CD4-positive, alpha-beta T cell (primary cell): ENCODE results near the gene FHOD3. TPM values are rescaled to one million over a fixed set of nuclear protein-coding genes. Genes with fewer than 3 reads are reported as not detected.

Source experiments
- ATAC-seq: fragments of 200-7000 bp; cut with Tn5 transposase; one replicate; pipeline ENCODE4 v1.10.0; 2022; ENCODE audit warnings: mild to moderate bottlenecking; ENCODE audit not compliant: poor library complexity
- CTCF ChIA-PET: fragments of 350-600 bp; sonication (Branson Sonifier 250); formaldehyde crosslinking; loops from one replicate; lab custom pipeline; 2021; ENCODE audit warnings: antibody characterized with exemption, inconsistent platforms; lab: Charles Lee
- POLR2A ChIA-PET: fragments of 350-600 bp; sonication (Branson Sonifier 250); formaldehyde crosslinking; loops from one replicate; lab custom pipeline; 2021; ENCODE audit warnings: antibody characterized with exemption, inconsistent platforms; lab: Charles Lee
- DNase-seq, 14 experiments: peaks; one replicate each; pipeline ENCODE4 v3.0.0-alpha.2; 2013 to 2020; ENCODE audit warnings: mixed read lengths in 2 of 14
- H3K27ac ChIP-seq, 2 donors: one replicate each; pipeline versions ENCODE4 v1.5.1 to v1.7.0; 2013; ENCODE audit warnings: low read length in 2 of 2, low read depth in 1 of 2, mild to moderate bottlenecking in 1 of 2
- H3K27me3 ChIP-seq, 2 experiments: 1 replicate in 1 of 2; 2 replicates in 1 of 2; pipeline versions ENCODE4 v1.6.1 to v1.7.0; 2013; ENCODE audit warnings: low read length in 2 of 2, control low read depth in 1 of 2, mild to moderate bottlenecking in 1 of 2, moderate library complexity in 1 of 2; ENCODE audit not compliant: insufficient read depth in 2 of 2, control insufficient read depth in 1 of 2
- H3K36me3 ChIP-seq: one replicate; pipeline ENCODE4 v1.6.1; 2013; ENCODE audit warnings: low read length, control low read depth; ENCODE audit not compliant: insufficient read depth
- H3K4me1 ChIP-seq: one replicate; pipeline ENCODE4 v1.6.1; 2013; ENCODE audit warnings: low read length, control low read depth; ENCODE audit not compliant: insufficient read depth
- H3K4me3 ChIP-seq: one replicate; pipeline ENCODE4 v1.5.1; 2013; ENCODE audit warnings: mild to moderate bottlenecking, low read length, moderate library complexity
- H3K9me3 ChIP-seq, 2 experiments: 1 replicate in 1 of 2; 2 replicates in 1 of 2; pipeline versions ENCODE4 v1.6.1 to v1.7.0; 2013; ENCODE audit warnings: low read length in 2 of 2, mild to moderate bottlenecking in 2 of 2, control low read depth in 1 of 2, moderate library complexity in 1 of 2; ENCODE audit not compliant: control insufficient read depth in 1 of 2, insufficient read depth in 1 of 2
- H3K27ac Mint-ChIP-seq: one replicate; pipeline ENCODE4 v1.8.0; 2020; ENCODE audit warnings: mixed read lengths
- H3K27me3 Mint-ChIP-seq: one replicate; pipeline ENCODE4 v1.8.0; 2021; ENCODE audit warnings: mixed read lengths
- H3K36me3 Mint-ChIP-seq: one replicate; pipeline ENCODE4 v1.8.0; 2021; ENCODE audit warnings: low read depth, mixed read lengths
- H3K4me1 Mint-ChIP-seq: one replicate; pipeline ENCODE4 v1.8.0; 2021; ENCODE audit warnings: low read depth, mixed read lengths
- H3K4me3 Mint-ChIP-seq: one replicate; pipeline ENCODE4 v1.8.0; 2020; ENCODE audit warnings: mild to moderate bottlenecking, mixed read lengths
- H3K9me3 Mint-ChIP-seq: one replicate; pipeline ENCODE4 v1.8.0; 2020; ENCODE audit warnings: mixed read lengths
- intact Hi-C, 2 experiments: fragments of 100-400 bp; cut with DNase I in 1 of 2; cut with micrococcal nuclease in 1 of 2; formaldehyde crosslinking; loops; one replicate each; pipeline versions ENCODE4 v1.15.1 to v1.9.0; 2023 to 2025; cut with DNase I, micrococcal nuclease
- total RNA-seq, 174 experiments: library from RNA in 2 of 174; stranded (reverse) in 2 of 174; gene quantifications; one replicate each; pipeline ENCODE4 v1.2.3 and lab custom pipeline; 2021 to 2026
- TF ChIP-seq, protein P1 (sequence below): fragments of 200-600 bp; IDR thresholded peaks from one replicate; pipeline ENCODE4 v1.8.0; 2022; ENCODE audit warnings: antibody characterized with exemption, mild to moderate bottlenecking

The FHOD3 gene
- total RNA-seq, 2 experiments from 2014 or later, result not detected

DNA sequence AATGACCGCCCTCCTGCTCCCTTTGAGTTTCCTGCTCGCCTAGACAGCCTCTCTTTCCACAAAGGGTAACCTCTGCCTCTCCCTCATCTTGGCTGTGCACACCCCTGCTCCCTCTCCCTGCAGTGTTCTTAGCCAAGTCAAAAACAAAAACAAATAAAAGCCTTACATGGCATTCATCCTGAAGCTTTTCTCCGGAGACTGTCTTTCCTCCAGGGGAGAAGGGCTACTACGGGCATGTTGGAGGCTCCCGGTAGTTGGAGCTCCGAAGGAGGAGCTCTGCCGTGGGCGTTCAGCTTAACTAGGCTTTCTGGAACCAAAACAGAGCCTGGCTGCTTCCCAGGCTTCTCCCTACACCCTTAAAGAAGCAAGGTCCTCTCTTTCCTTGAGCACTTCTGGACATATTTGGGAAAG, 427.1 kb downstream of the FHOD3 start:
- Mint-ChIP-seq H3K27me3 (peaks cover 9% of the 10 kb centered on the region), H3K4me1 (no peaks in the 10 kb centered on the region), H3K27ac (no peak overlapping the region), H3K36me3 (no peaks in the 10 kb centered on the region), H3K4me3 (no peak overlapping the region), H3K9me3 (no peaks in the 10 kb centered on the region)
- ChIA-PET POLR2A (no interaction called here), CTCF (no interaction called here)
- ATAC-seq (no peak), DNase-seq (no peak)
- no peaks in the 10 kb centered on the region for H3K4me1 ChIP-seq
- TF ChIP-seq, protein P1, sequence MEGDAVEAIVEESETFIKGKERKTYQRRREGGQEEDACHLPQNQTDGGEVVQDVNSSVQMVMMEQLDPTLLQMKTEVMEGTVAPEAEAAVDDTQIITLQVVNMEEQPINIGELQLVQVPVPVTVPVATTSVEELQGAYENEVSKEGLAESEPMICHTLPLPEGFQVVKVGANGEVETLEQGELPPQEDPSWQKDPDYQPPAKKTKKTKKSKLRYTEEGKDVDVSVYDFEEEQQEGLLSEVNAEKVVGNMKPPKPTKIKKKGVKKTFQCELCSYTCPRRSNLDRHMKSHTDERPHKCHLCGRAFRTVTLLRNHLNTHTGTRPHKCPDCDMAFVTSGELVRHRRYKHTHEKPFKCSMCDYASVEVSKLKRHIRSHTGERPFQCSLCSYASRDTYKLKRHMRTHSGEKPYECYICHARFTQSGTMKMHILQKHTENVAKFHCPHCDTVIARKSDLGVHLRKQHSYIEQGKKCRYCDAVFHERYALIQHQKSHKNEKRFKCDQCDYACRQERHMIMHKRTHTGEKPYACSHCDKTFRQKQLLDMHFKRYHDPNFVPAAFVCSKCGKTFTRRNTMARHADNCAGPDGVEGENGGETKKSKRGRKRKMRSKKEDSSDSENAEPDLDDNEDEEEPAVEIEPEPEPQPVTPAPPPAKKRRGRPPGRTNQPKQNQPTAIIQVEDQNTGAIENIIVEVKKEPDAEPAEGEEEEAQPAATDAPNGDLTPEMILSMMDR, result no peak
- H3K27me3 ChIP-seq, result no peaks in the 10 kb centered on the region
- H3K4me3 ChIP-seq, result no peak overlapping the region
- H3K27ac ChIP-seq, result no peak overlapping the region
- H3K9me3 ChIP-seq, result no peaks in the 10 kb centered on the region
- intact Hi-C loops, result no loop called here
- H3K36me3 ChIP-seq, result no peaks in the 10 kb centered on the region

DNA sequence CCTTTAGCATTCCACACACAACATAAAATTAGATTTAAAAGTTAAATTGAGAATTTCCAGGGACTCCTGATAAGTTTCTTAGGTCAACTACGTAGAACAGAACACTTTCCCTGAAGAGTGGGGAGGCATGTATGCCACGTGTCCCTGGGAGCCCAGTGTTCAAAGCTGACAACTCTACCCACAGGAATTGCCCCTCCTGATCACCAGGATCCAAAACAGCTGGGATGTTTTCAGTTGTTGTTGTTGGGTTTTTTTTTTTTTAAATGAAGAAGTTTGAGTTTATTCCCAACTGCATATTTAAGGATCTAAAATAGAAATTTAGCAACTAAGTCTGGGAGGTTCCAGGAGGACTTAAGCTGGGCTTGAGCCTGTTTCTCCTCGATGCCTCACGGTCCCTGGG, 430.8 kb downstream of the FHOD3 start:
- ATAC-seq (no peak), DNase-seq (no peak)
- Mint-ChIP-seq H3K9me3 (peaks cover 4% of the 10 kb centered on the region), H3K4me3 (no peak overlapping the region), H3K27me3 (peaks cover 19% of the 10 kb centered on the region), H3K36me3 (no peaks in the 10 kb centered on the region), H3K4me1 (no peaks in the 10 kb centered on the region), H3K27ac (no peak overlapping the region)
- TF ChIP-seq, protein P1, result no peak
- Histone ChIP-seq H3K4me3 (no peak overlapping the region), H3K36me3 (no peaks in the 10 kb centered on the region), H3K4me1 (no peaks in the 10 kb centered on the region), H3K27ac (no peak overlapping the region), H3K9me3 (peaks cover 0 to 11% of the 10 kb centered on the region in 2 experiments), H3K27me3 (no peaks in the 10 kb centered on the region)
- ChIA-PET CTCF (interaction anchor here (0.7 kb wide), 1 partner anchor 1752 kb away, joined by 3 read pairs; no protein-coding TSS in a partner anchor), POLR2A (no interaction called here)
- intact Hi-C loops, result no loop called here

DNA sequence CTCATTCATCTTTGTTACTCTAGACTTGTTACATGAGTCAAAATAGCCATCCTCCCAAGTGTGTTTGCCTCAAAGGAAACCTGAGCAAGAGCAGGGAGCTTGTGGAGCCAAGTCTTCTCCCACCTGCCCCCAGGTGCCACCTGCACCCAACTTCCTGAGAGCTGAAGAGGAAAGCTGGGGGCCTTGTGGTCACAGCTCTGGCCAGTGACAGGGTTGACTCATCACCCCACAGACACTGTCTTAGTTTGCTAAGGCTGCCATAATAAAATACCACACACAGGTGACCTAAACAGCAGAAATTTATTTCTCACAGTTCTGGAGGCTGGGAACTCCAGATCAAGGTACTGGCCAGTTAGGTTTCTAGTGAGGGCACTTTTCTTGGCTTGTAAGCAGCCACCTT, 431.7 kb downstream of the FHOD3 start:
- ATAC-seq, result no peak
- intact Hi-C loops, result no loop called here
- Mint-ChIP-seq H3K36me3 (no peaks in the 10 kb centered on the region), H3K4me3 (no peak overlapping the region), H3K4me1 (no peaks in the 10 kb centered on the region), H3K9me3 (peaks cover 4% of the 10 kb centered on the region), H3K27ac (no peak overlapping the region), H3K27me3 (peaks cover 22% of the 10 kb centered on the region)
- Histone ChIP-seq H3K4me3 (no peak overlapping the region), H3K9me3 (peaks cover 0 to 11% of the 10 kb centered on the region in 2 experiments), H3K4me1 (no peaks in the 10 kb centered on the region), H3K36me3 (no peaks in the 10 kb centered on the region), H3K27ac (no peak overlapping the region), H3K27me3 (no peaks in the 10 kb centered on the region)
- CTCF ChIA-PET, result no interaction called here
- DNase-seq, result no peak
- POLR2A ChIA-PET, result no interaction called here
- TF ChIP-seq, protein P1, result no peak
